HG03520 (cell line): ENCODE data around the gene ZNF837.

Source experiments
- ATAC-seq: cut with Tn5 transposase; IDR thresholded peaks from one replicate; pipeline ENCODE4 v1.9.1; 2021; ENCODE audit warnings: mild to moderate bottlenecking, moderate library complexity; ENCODE audit not compliant: unreplicated experiment

The ZNF837 gene

GRCh38 chr19:58372311-58373133 is 8.3 kb downstream of the ZNF837 start:
- ATAC-seq: no peak

DNA sequence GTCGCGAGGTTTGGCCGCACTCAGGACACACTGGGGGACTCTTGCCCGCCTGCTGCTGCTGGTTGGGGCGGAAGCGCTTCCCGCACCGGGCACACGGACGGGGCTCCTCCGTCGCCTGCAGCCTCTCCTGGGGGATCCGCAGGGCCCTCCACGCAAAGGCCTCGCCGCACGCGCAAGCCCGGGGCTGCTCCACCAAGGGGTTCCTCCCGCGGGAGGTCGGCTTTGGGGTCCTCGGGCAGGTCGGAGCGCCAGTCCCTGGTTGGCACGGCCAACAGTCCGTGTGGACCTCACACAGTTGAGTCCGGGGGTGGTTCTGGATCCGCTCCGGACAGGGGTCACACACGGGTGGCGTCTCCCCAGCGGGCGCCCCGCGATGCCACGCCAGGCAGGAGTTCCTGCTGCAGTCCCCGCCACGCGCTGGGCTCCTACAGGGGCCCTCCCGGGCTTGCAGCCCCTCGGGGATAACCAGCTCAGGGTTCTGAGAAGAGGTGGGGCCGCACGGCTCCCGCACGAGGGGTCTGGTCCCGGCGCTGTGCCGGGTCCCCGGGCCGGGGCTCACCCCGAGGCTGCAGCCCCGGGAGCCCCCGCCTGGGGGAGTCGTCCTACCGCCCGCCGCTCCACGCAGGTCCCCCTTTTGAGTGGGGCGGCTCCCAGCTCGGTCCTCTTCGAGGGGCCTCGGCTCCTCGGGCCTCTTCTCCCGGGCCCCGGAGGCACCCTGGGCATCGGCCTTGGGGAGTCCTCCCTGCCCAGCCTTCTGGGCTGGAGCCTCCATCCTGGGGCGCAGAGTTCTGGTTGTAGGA is 12.1 kb downstream of the ZNF837 start:
- no peak for ATAC-seq

- ATAC-seq: no peak
Observed at GRCh38 chr19:58367698-58368454, 13.0 kb downstream of the ZNF837 start.

GRCh38 chr19:58366585-58367430 is 14.0 kb downstream of the ZNF837 start:
- ATAC-seq: no peak

- ATAC-seq: no peak
Observed at GRCh38 chr19:58364146-58364545, 16.7 kb downstream of the ZNF837 start.

DNA sequence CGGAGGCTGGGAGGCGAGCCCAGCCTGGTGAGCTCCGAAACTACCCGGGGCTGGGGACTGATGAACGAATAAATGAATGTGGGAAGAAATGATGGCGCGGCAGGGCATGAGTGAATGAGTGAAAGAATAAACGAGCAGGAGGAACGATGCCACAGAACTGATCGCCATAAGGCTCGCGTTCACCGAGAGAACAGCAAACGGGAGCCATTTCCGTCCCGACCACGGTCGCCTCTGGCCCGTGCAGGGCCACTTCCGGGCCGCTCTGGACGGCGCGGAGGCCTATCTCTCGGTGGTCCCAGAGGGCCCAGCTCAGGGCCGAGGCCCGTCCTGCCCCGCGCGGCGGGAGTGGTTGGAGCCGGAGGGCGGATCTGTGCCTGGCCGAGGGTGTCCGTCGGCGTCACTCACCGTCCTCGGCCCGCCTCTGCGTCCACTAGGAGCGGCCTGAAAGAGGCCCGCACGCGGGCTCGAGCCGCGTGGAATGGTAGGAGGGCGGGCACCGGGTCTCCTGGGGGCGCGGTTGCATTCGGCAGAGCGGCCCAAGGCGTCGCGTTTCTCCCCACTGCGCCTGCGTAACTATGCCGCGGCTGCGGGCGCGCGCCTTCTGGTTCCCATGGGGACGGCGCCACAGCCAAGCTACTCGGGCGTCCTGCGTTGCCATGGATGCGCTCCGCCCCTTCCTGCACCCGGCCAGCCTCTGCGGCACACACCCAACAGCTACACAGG is 18.4 kb downstream of the ZNF837 start, which contains the start of gene ZNF497:
Gene ZNF497 (minus strand): TSS at position 480 of the 723 bp plus-strand sequence. CDS start 5,116 bp downstream, outside the sequence.
- ATAC-seq: peak; percentile 85

- ATAC-seq: peak; percentile 13
Observed at GRCh38 chr19:58361900-58362271, 18.9 kb downstream of the ZNF837 start.

GRCh38 chr19:58357481-58358145 is 23.2 kb downstream of the ZNF837 start:
- no peak for ATAC-seq

DNA sequence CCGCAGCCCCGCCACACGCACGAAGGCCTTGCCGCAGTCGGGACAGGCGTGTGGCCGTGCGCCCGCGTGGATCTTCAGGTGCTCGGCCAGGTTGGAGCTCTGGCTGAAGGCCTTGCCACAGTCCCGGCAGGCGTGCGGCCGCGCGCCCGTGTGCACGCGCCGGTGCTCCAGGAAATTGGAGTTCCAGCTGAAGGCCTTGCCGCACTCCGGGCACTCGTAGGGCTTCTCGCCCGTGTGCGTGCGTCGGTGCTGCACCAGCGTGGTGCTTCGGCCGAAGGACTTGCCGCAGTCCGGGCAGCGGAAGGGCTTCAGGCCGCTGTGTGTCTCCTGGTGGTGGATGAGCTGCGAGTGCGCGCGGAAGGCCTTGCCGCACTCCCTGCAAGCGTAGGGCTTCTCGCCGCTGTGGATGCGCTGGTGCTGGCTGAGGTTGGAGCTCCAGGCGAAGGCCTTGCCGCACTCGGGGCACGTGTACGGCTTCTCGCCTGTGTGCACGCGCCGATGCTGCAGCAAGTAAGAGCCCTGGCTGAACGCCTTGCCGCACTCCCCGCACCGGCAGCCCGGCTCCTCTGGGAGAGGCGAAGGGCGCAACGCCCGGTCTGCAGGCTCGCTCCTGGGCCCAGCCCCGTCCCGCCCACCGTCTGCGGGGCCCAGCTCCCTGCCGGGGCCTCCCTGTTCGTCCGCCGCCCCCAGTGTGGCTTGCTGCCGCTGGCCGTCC is 23.9 kb downstream of the ZNF837 start:
- no peak for ATAC-seq

DNA sequence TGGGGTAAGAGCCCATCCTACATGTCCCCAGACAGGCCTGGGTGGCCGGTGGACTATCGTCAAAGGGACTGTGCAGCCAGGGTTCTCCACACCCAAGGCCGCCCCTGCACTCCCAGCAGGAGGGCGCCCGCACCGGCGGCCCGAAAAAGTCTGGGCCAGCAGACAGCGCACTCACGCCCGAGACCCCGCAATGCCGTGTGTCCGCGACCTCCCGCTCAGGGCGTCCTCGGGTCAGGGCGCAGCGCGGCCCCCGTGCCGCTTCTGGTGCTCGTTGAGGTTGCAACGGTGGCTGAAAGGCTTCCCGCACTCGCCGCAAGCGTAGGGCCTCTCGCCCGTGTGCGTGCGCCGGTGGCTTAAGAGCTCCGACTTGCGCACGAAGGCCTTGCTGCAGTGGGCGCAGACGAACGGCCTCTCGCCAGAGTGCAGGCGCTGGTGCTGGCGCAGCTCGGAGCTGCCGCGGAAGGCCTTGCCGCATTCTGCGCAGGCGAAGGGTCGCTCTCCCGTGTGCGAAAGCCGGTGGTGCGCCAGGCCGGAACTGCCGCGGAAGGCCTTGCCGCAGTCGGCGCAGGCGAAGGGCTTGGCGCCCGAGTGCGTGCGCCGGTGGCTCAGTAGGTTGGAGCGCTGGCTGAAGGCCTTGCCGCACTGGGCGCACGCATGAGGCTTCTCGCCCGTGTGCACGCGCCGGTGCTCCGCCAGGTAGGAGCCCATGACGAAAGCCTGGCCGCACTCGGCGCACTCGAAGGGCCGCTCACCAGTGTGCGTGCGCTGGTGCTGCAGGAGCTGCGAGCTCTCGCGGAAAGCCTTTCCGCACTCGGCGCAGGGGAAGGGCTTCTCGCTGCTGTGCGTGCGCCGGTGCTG is 24.7 kb downstream of the ZNF837 start:
- no peak for ATAC-seq

DNA sequence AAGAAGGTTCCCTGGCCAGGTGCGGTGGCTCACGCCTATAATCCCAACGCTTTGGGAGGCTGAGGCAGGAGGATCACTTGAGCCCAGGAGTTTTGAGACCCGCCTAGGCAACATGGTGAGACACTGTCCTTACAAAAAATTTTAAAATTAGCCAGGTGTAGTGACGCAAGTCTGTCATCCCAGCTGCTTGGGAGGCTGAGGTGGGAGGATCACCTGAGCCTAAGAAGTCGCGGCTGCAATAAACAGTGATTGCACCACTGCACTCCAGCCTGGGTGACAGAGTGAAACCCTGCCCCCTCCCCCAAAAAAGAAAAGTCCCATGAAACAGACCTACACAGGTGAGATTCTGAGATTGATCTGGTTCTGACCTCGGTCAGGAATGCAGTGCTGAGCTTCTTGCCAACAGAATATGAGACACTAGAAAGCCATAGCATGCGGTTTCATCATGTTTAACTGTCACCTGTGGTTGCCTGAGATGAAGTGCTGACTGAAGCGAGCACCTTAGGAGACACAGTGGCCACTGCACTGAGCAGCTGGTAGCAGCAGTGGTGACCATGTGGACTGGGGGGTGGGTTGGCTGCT is 25.5 kb downstream of the ZNF837 start:
- ATAC-seq: no peak

- ATAC-seq: no peak
Observed at GRCh38 chr19:58354478-58355030, 26.3 kb downstream of the ZNF837 start.

DNA sequence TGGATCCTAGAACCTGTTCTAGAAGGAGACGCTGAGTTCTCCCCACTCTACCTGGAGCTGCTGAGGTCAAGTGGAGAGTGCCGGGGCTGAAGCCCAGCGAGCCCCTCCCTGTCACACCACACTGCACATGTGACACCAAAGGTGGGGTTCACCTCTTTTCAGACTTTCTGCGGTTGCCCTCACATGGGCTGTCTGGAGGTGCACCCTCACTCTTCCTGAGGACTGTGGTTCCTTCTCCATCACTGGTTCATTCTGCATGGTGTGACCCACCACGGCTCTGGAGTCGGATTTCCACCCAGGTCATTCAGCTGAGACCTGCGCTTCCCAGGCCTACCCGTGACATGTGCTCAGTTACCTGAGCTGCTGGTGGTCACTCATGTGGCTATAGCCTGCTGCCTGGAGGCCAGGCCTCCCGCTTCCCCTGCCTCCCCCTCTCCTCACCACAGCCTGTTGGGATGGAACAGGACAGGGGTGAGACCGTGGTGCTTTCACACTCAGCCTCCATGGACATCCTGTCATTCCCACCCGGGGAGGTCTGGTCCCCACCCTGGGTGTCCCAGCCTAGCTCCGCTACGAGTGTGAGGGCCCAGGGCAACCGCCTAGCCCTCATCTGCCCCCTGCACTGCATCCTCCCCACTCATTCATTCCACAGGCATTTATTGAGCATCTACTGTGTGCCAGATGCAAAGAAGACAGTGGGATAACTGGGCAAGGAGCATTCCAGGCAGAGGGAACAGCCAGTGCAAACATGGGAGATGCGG is 26.9 kb downstream of the ZNF837 start:
- ATAC-seq: no peak

DNA sequence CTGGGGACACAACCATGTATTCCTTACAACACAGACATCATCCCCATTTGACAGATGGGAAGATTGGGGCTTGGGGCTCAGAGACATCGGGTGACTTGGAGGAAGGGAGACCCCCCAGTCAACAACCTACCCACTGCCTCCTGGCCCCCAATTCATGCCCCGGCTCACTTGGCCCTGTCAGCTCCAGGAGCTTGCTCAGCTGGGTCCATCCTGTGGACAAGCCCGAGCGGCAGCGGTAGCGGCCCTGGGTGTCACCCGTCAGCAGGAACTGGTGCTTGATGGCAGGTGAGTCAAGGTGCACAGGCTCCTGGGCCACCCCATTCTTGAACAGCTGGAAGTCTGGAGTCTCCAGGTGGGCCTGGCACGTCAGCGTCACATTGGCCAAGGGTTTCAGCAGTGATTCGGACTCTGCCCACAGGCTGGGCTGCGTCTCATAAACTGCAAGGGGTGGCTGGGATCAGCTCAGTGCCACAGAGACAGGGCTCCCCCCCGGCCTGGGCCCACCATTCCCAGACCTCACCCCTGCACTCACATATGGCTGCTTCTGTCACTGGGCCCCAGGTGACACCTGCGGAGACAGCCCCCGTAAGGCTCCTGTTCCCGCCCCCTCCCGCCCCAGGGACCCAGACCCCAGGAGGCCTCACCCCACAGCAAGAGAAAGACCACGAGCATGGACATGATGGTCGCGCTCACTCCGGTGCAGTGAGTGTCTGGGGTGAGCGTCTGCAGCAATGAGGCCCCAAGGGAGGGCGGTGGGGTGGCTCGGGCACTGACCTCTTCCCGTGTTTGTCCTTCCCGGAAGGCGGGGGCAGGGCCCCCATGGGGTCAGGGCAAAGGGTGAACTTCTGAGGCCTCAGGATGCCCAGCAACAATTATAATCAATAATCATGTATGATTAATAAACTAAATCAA is 27.8 kb downstream of the ZNF837 start, which contains the start of gene A1BG:
Gene A1BG (minus strand): TSS at position 733 of the 912 bp plus-strand sequence. CDS start 55 bp downstream, at position 678.
- ATAC-seq: no peak
